Subcutaneous adipose tissue (tissue), 4 donors: ENCODE measurements around the gene NARS2. TPM values are rescaled to one million over a fixed set of nuclear protein-coding genes. Genes with fewer than 3 reads are reported as not detected.

ENCODE experiments used
- total RNA-seq, 4 donors: library from RNA; depleted of rRNA; stranded (reverse); fragments of >200 nt; gene quantifications; one replicate each; pipeline ENCODE4 v1.1.0, GENCODE V29; 2016
- TF ChIP-seq, protein P1 (sequence below): fragments of 450-650 bp; IDR thresholded peaks from one replicate; pipeline ENCODE4 v1.5.1; 2016; ENCODE audit warnings: low read depth, mild to moderate bottlenecking, control low read depth, antibody characterized with exemption, moderate library complexity

NARS2 gene
- total RNA-seq, 4 donors from 2014 or later: 11.4 to 17.3 (median 15.2) TPM

DNA sequence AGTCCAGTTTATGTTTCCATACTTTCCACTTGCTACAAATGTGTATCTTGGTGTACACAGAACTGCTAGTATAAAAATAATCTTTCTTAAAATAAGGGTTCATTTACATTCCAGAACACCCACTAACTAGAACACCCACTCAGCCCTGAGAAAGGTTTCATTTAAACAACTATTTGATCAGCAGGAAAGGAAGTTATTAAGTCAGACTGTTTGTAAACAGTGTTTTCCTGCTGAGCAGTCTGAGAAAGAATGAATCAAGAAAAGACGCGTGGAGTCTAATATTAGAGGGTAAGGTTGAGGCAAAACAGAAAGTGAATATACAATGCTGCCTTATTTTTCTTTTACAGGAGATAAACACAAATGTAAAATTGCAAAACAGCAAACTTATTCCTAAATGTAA lies 32.7 kb downstream of the NARS2 start:
- TF ChIP-seq, protein P1, sequence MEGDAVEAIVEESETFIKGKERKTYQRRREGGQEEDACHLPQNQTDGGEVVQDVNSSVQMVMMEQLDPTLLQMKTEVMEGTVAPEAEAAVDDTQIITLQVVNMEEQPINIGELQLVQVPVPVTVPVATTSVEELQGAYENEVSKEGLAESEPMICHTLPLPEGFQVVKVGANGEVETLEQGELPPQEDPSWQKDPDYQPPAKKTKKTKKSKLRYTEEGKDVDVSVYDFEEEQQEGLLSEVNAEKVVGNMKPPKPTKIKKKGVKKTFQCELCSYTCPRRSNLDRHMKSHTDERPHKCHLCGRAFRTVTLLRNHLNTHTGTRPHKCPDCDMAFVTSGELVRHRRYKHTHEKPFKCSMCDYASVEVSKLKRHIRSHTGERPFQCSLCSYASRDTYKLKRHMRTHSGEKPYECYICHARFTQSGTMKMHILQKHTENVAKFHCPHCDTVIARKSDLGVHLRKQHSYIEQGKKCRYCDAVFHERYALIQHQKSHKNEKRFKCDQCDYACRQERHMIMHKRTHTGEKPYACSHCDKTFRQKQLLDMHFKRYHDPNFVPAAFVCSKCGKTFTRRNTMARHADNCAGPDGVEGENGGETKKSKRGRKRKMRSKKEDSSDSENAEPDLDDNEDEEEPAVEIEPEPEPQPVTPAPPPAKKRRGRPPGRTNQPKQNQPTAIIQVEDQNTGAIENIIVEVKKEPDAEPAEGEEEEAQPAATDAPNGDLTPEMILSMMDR: no peak

DNA sequence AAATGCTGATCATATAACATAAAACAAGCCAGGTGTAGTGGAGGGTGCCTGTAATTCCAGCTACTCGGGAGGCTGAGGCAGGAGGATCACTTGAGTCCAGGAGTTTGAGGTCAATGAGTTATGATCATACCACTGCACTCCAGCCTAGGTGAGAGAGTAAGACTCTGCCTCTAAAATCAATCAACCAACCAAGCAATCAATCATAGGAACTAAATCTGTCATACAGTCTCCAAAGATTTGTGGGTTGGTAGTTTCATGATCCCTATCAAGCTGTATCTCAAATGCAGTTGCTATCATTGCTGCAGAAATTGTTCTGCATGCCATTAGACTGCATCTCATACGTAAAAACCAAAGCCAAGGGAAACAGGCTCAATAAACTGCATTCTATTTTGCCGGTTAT lies 33.1 kb downstream of the NARS2 start:
- TF ChIP-seq, protein P1: no peak

DNA sequence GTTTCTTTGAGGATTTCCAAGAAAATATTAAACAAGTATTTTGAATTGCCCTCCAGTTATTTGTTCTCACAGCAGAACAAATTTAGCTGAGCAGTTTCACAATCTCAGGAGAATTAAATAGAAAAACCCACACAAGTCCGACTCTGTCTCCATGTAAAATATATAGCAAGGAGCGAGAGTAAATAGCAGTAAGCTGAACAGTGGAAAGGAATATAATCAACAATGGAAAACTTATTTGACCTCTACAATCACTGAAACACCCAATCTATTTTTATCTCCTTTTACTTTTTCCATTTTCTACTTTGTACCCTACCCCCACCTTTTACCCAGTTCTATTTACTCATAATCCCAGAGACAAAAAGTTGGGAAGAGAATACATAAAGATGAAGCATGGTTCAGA lies 34.4 kb downstream of the NARS2 start:
- TF ChIP-seq, protein P1: no peak

DNA sequence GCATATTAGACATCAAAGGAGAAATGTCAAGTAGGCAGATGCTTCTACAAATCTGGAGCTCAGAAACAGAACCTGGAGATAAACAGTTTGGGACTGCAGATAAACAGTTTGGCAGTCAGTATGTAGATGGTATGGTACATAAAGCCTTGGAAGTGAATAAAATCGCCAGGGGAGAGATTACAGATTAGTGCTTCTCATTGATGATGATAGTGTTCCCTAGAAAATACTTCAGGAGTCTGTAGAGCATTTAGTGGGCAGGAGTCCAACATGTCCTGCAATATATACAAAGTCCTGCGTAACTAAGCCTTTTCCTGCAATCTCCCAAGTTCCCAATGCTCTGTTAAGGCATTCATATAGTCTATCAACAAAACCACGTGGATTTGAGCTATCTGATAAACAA lies 35.2 kb downstream of the NARS2 start:
- TF ChIP-seq, protein P1: no peak

DNA sequence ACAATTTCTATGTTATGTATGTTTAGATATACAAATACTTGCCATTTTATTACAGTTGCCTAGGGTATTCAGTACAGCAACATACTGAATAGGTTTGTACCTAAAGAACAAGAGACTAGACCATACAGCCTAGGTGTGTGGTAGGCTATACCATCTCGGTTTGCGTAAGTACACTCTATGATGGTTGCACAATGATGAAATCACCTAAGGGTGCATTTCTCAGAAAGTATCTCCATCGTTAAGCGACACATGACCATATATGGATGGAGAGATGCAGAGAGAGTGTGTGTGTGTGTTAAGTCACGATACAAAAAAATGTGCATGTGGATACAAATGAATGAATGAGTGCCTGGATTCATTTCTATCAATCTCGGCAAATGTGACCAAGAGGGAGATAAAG lies 37.7 kb downstream of the NARS2 start:
- TF ChIP-seq, protein P1: no peak

DNA sequence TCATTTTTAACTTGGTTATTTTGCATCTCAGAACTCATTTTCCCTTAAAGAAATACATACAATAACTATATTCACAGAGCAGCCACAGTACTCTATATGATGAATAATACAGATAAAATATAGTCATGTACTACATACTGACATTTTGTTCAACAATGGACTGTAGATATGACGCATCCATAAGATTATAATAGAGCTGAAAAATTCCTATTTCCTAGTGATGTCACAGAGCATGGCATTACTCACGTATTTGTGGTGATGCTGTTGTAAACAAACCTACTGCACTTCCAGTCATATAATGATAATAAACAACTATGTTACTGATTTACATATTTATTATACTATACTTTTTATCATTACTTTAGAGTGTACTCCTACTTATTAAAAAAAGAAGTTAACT lies 38.7 kb downstream of the NARS2 start:
- TF ChIP-seq, protein P1: no peak

DNA sequence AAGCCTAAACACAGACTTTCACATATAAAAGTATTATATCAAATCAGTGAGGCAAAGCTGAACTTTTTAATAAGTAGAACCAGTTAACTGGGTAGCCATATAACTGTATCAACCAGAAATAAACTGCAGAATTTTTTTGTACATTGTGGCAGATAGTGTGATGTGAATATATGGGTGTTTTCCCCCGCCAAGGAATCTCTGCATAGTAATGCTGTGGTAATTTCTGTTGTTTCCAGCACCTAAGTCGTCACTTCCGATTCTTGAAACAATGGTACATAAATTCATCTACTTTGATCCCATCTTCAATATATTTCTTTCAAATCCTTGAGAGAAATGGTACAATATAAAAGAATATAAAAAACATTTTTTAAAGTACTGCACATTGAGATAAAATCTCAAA lies 39.6 kb downstream of the NARS2 start:
- TF ChIP-seq, protein P1: no peak
